ENCODE measurements around the gene CCL20.
A peak's percentile ranks its signal among the peaks of the same experiment; 100 is the strongest.

DNA sequence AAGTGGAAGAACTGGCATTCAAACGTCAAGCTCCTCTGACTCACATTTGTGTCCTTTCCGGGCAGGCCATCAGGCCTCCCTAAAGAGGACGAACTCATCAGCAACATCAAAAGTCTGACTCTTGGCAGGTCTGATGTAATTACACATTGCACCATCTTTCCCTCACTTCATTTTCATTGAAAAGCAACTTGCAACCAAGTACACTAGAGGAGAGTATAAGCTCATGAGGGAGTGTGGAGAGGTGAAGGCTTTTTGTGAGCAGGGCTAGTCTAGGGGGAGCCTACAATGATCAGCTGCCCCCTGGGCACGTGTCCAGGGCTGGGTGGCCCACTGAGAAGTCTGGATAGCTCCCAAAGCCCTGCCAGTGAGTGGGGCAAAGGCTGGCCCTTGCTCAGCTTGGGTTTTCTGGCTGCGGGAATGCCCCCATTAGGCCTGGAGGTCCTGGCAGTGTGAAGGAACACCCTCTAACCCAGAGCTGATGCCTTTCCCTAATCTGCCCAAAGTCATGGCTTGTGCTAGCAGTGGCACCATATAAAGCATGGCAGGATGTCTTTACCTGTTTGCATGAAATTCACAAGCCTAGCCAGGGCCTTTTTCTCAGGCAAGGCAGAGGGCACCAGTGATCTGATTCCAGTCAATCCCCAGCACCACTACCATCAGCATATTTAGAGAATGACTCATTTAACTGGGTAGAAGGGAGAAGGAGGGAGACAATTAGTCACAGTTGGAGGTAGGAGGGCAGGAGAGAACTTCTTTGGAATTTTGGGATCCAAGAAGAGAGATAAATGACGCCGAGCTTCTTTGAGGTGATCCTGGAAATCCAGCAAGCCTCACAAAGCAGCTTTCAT is 49.3 kb downstream of the CCL20 start:
- TF ChIP-seq, protein P1, sequence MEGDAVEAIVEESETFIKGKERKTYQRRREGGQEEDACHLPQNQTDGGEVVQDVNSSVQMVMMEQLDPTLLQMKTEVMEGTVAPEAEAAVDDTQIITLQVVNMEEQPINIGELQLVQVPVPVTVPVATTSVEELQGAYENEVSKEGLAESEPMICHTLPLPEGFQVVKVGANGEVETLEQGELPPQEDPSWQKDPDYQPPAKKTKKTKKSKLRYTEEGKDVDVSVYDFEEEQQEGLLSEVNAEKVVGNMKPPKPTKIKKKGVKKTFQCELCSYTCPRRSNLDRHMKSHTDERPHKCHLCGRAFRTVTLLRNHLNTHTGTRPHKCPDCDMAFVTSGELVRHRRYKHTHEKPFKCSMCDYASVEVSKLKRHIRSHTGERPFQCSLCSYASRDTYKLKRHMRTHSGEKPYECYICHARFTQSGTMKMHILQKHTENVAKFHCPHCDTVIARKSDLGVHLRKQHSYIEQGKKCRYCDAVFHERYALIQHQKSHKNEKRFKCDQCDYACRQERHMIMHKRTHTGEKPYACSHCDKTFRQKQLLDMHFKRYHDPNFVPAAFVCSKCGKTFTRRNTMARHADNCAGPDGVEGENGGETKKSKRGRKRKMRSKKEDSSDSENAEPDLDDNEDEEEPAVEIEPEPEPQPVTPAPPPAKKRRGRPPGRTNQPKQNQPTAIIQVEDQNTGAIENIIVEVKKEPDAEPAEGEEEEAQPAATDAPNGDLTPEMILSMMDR (conservative IDR thresholded peaks at IDR 0.05 in 1 of 2, IDR thresholded peaks at IDR 0.05 in 1 of 2; ENCODE audit: extremely low read depth in 1 of 2, insufficient read depth in 1 of 2, low read depth in 1 of 2, low read length in 2 of 2) = peak in 1 of 2 donors; percentile 41
- no peak for TF ChIP-seq EZH2 (IDR thresholded peaks at IDR 0.05; ENCODE audit: borderline replicate concordance, low read length)
